NCI-H1930 (cell line): Measurements from ENCODE around the gene OST4.

ENCODE experiments used
- DNase-seq, 2 experiments: peaks; one replicate each; lab custom pipeline; 2025; lab: John Stamatoyannopoulos, UW

OST4 gene

GRCh38 chr2:27093430-27094352 lies 22.2 kb upstream of the OST4 start:
- no peak for DNase-seq

- DNase-seq, result no peak
These were observed 21.4 kb upstream of the OST4 start for GRCh38 chr2:27092696-27093429.

- DNase-seq, result no peak
These were observed 20.6 kb upstream of the OST4 start for GRCh38 chr2:27091746-27092695.

- DNase-seq, result no peak
These were observed 17.9 kb upstream of the OST4 start for GRCh38 chr2:27089111-27089954.

DNA sequence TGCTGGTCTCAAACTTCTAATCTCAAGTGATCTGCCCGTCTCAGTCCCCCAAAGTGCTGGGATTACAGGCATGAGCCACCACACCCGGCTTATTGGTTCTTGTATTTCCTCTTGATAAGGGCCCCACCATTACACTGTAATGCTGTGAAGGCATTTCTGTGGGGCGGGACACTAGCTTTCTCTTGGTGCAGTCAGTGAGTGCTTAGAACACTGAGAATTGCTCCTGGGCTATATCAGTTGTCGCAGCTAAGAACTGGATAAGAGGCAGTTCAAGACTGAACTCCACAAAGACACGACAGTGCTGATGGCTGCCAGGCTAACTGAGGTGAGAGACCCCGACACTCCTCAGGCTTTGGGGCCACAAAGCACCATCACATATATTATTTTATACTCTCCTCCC lies 17.2 kb upstream of the OST4 start:
- no peak for DNase-seq

DNA sequence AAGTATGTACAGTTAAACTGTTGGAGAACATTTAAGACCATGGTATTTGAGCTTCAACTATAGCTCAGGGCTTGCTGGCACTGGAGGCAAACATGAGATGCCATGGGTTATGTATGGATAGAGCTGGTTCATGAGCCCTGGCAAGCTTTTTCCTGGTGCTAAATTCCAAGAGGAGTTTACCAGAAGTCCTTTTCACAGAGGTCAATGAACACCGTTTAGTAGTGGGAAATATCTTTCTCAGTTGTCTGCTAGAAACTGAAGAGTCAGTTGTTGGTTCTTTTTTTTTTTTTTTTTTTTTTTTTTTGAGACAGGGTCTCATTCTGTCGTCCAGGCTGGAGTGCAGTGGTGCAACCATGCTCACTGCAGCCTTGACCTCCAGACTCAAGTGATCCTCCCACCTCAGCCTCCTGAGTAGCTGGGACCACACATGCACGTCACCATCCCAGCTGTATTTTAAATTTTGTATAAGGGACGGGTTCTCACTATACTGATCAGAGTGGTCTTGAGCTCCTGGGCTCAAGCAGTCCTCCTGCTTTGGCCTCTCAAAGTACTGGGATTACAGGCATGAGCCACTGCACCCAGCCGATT lies 16.5 kb upstream of the OST4 start:
- DNase-seq, result no peak

DNA sequence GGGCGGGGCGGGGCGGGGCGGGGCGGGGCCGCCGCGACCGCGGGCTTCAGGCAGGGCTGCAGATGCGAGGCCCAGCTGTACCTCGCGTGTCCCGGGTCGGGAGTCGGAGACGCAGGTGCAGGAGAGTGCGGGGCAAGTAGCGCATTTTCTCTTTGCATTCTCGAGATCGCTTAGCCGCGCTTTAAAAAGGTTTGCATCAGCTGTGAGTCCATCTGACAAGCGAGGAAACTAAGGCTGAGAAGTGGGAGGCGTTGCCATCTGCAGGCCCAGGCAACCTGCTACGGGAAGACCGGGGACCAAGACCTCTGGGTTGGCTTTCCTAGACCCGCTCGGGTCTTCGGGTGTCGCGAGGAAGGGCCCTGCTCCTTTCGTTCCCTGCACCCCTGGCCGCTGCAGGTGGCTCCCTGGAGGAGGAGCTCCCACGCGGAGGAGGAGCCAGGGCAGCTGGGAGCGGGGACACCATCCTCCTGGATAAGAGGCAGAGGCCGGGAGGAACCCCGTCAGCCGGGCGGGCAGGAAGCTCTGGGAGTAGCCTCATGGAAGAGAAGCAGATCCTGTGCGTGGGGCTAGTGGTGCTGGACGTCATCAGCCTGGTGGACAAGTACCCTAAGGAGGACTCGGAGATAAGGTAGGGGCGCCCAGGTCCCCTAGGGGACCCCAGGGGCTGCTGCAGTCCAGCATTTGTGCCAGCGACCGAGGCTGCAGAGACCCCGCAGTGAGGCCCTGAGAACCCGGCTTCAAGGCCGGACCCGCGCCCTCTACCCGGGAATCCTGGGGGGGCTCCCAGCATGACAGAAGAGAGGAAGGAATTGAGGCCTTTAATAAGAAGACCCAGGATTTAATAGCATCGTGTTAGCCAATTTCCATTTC lies 15.5 kb upstream of the OST4 start, which contains the start of gene KHK:
Gene KHK, plus strand, starts transcription at position 49 of the 870 bp plus-strand sequence. Its CDS starts 488 bp downstream, at position 537.
- no peak for DNase-seq

DNA sequence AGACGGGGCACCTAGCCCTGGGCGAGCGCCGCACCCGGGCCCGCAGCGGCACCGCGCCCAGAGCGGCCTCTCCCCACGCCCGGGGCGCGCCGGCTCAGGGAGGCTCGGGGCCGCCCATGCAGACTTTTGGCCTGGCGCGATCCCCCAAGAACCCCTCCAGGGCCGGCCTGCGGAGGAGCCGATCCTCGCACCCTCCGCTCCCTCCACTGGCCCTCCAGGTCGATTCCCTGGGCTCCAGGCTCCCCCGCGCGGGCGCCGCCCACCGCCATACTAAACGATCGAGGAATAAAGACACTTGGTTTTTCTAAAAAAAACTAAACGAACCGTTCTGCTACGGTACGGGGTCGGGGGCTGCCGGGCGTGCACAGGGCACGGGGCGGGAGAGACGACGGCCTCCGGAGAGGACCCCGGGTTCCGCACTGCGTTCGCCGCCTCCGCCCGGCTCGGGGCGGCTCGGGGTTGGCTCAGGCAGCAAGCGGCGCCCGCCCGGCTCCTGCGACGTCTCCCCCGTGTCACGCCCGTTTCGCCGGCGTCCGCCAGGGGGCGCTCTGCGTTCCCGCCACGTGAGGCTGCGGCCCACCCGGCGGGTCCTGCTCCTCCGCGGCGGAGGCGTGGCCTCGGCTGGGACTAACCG lies 14.8 kb upstream of the OST4 start:
- DNase-seq, result peak; percentile 89 to 96

GRCh38 chr2:27085673-27086089 lies 14.2 kb upstream of the OST4 start:
- DNase-seq, result peak; percentile 11 to 38

DNA sequence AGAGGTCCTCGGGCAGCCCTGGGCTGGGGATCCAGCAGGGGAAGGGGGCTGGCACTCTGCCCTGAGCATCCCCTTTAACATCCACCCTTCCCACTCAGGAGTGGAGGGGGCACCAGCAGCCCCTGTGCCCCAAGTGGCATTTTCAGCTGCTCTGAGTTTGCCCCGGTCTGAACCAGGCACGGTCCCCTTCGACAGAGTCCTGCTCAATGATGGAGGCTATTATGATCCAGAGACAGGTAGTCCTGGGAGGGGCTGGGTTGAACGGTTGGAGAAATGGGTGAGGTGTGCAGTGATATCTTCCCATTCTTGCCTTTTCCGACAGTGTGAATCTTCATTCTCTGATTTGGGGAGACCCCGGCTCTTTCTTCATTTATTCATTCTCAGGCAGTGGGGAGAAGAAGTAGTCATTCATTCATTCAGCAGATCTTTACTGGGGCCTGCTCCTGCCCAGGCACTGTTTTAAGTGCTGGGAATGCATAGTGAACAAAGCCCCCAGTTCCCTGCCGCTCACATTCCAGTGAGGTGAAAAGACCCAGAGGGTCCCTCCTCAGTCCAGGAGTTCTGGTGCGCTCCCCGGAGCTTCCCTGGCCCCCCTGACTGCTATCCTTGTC lies 13.7 kb upstream of the OST4 start:
- no peak for DNase-seq

DNA sequence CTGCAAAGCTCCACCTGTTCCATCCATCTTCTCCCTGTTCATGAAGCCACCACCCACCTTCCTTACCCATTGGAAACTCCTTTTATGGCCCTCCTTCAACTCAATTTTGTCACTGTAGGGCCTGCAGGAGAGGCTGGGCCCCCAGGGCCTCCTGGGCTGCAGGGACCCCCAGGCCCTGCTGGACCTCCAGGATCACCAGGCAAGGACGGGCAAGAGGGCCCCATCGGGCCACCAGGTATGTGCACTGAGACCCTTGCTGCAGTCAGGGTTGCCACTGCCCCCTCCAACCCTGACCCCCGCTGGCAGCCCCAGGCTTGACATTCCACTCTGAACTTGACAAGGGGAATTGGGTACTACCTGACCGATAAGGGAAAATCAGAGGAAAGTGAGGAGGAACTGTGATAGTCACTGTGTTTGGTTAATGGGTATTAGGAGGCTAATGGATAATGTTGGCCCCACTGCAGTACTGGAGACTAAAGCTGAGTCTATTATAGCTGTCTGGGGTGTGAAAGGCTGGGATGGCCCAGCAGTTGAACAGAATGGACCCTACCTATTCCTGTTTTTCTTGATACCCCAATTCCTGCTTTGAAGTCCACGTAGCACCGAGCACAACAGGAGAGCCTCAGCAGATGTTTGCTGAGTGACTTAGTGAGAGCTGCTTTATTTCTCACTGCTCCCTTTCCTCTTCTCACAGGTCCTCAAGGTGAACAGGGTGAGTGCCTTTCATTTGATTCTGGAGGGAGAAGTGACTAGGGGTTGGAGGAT lies 13.0 kb upstream of the OST4 start:
- no peak for DNase-seq

DNA sequence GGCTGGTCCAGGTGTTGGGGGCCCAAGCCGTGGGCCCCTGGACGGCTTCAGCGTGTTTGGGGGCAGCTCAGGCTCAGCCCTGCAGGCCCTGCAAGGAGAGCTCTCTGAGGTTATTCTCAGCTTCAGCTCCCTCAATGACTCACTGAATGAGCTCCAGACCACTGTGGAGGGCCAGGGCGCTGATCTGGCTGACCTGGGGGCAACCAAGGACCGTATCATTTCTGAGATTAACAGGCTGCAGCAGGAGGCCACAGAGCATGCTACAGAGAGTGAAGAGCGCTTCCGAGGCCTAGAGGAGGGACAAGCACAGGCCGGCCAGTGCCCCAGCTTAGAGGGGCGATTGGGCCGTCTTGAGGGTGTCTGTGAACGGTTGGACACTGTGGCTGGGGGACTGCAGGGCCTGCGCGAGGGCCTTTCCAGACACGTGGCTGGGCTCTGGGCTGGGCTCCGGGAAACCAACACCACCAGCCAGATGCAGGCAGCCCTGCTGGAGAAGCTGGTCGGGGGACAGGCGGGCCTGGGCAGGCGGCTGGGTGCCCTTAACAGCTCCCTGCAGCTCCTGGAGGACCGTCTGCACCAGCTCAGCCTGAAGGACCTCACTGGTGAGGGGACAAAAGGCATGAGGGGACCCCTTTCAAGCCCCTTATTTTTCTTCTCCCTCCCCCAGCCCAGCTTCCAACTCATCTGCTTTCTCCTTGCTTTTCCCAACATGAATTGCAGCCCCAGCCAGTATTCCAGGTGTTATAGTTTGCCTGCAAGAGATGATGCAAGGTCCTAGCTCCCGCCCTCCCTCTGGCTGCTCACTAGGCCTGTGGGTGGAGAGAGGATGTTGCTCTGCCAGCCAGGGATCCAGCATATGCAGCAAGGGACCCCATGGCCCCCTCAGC lies 12.2 kb upstream of the OST4 start:
- DNase-seq, result no peak

- no peak for DNase-seq
These were observed 11.4 kb upstream of the OST4 start for GRCh38 chr2:27082773-27083409.

- DNase-seq, result no peak
These were observed 10.7 kb upstream of the OST4 start for GRCh38 chr2:27081984-27082772.

GRCh38 chr2:27080603-27080936 lies 9.1 kb upstream of the OST4 start:
- DNase-seq, result no peak

GRCh38 chr2:27080140-27080469 lies 8.7 kb upstream of the OST4 start:
- DNase-seq, result no peak
